Testis (tissue), 3 donors: Measurements from ENCODE around the gene UNC50. TPM values are rescaled to one million over a fixed set of nuclear protein-coding genes. Genes with fewer than 3 reads are reported as not detected.

Experiments used
- DNase-seq: peaks from one replicate; pipeline ENCODE4 v3.0.0-alpha.2; 2019
- H3K27ac ChIP-seq, 2 donors: fragments of 200-600 bp; sonication (generic); one replicate each; pipeline ENCODE4 v1.5.1; 2019
- H3K27me3 ChIP-seq: fragments of 200-600 bp; sonication (generic); one replicate; pipeline ENCODE4 v1.5.1; 2019
- H3K36me3 ChIP-seq: fragments of 200-600 bp; sonication (generic); one replicate; pipeline ENCODE4 v1.5.1; 2017; ENCODE audit warnings: low read depth; ENCODE audit errors: missing control alignments
- H3K4me1 ChIP-seq: fragments of 200-600 bp; sonication (generic); one replicate; pipeline ENCODE4 v1.5.1; 2019
- H3K4me3 ChIP-seq, 2 donors: fragments of 200-600 bp; sonication (generic); one replicate each; pipeline ENCODE4 v1.5.1; 2017 to 2019
- H3K9me3 ChIP-seq: fragments of 200-600 bp; sonication (generic); one replicate; pipeline ENCODE4 v1.5.1; 2017
- CTCF ChIP-seq, 3 experiments: fragments of 450-650 bp in 2 of 3; fragments of 200-600 bp in 1 of 3; sonication (generic) in 1 of 3; IDR thresholded peaks; one replicate each; pipeline ENCODE4 v1.5.1; 2016 to 2019; ENCODE audit warnings: antibody characterized with exemption in 3 of 3, mild to moderate bottlenecking in 2 of 3, moderate library complexity in 1 of 3
- POLR2A ChIP-seq: fragments of 450-650 bp; IDR thresholded peaks from one replicate; pipeline ENCODE4 v1.6.1; 2017; ENCODE audit warnings: antibody characterized with exemption, mild to moderate bottlenecking, moderate library complexity
- WGBS, 2 donors: methylation state at CpG; one replicate each; pipeline ENCODE4 v1.1.5; 2018; 5-methylcytosine and 5-hydroxymethylcytosine counted together
- intact Hi-C: fragments of 100-400 bp; cut with DNase I; formaldehyde crosslinking; loops from one replicate; pipeline ENCODE4 v1.15.1; 2023; ENCODE audit warnings: low total_unique reads
- polyA plus RNA-seq: library from polyadenylated mRNA; stranded (reverse); fragments of 350-450 nt; fragmentation: Illumina TruSeq; extraction: RNeasy Lipid Tissue Mini Kit (QIAGEN cat#74804); gene quantifications from one replicate; pipeline ENCODE4 v1.2.3, GENCODE V29; 2014; ENCODE audit warnings: low read depth, low replicate concordance; ENCODE audit not compliant: insufficient read depth
- total RNA-seq, 2 donors: library from RNA; depleted of rRNA; stranded (reverse); fragments of >200 nt; gene quantifications; one replicate each; pipeline ENCODE4 v1.2.3, GENCODE V29; 2016

The UNC50 gene
- total and polyA plus RNA-seq, 3 donors from 2014 or later, result 60.4 to 102 (median 60.8) TPM

GRCh38 chr2:98579926-98580325, 28.5 kb upstream of the UNC50 start:
- Histone ChIP-seq H3K27ac (no peak overlapping the region), H3K9me3 (no peaks in the 10 kb centered on the region), H3K27me3 (no peaks in the 10 kb centered on the region), H3K36me3 (no peaks in the 10 kb centered on the region), H3K4me1 (no peaks in the 10 kb centered on the region), H3K4me3 (no peak overlapping the region)
- DNase-seq, result no peak
- TF ChIP-seq POLR2A, result no peak
- TF ChIP-seq CTCF (IDR thresholded peaks at IDR 0.05), result no peak
- intact Hi-C loops, result no loop called here
- WGBS, 2 donors, result 83 to 91% methylated on average over 5 to 7 of the region's 7 CpGs

- DNase-seq, result no peak
- Histone ChIP-seq H3K4me3 (no peak overlapping the region), H3K27me3 (no peaks in the 10 kb centered on the region), H3K9me3 (no peaks in the 10 kb centered on the region), H3K4me1 (no peaks in the 10 kb centered on the region), H3K27ac (no peak overlapping the region), H3K36me3 (no peaks in the 10 kb centered on the region)
- 89 to 91% methylated on average over 9 to 10 of the region's 10 CpGs for WGBS, 2 donors
- TF ChIP-seq CTCF (IDR thresholded peaks at IDR 0.05) (no peak), POLR2A (no peak)
- intact Hi-C loops, result no loop called here
Measured at GRCh38 chr2:98580656-98581284, 27.6 kb upstream of the UNC50 start.

- TF ChIP-seq POLR2A (no peak), CTCF (IDR thresholded peaks at IDR 0.05) (no peak)
Measured at GRCh38 chr2:98582523-98582922, 25.9 kb upstream of the UNC50 start.

GRCh38 chr2:98583276-98583675, 25.1 kb upstream of the UNC50 start:
- no peak for TF ChIP-seq CTCF (IDR thresholded peaks at IDR 0.05)
- no peak for TF ChIP-seq POLR2A
- 93 to 95% methylated on average over 7 of the region's 7 CpGs for WGBS, 2 donors
- H3K4me3 ChIP-seq, result no peak overlapping the region
- H3K4me1 ChIP-seq, result no peaks in the 10 kb centered on the region
- intact Hi-C loops, result no loop called here
- H3K27me3 ChIP-seq, result no peaks in the 10 kb centered on the region
- no peak for DNase-seq
- no peak overlapping the region for H3K27ac ChIP-seq
- H3K9me3 ChIP-seq, result no peaks in the 10 kb centered on the region
- H3K36me3 ChIP-seq, result no peaks in the 10 kb centered on the region

More at GRCh38 chr2:98582523-98582922, 25.9 kb upstream of the UNC50 start:
- Histone ChIP-seq H3K27ac (no peak overlapping the region), H3K4me1 (no peaks in the 10 kb centered on the region), H3K36me3 (no peaks in the 10 kb centered on the region), H3K4me3 (no peak overlapping the region), H3K9me3 (no peaks in the 10 kb centered on the region), H3K27me3 (no peaks in the 10 kb centered on the region)
- no peak for DNase-seq
- intact Hi-C loops, result no loop called here
- 88 to 91% methylated on average over 9 of the region's 9 CpGs for WGBS, 2 donors
